ENCODE measurements around the gene ZNF469. TPM values are rescaled to one million over a fixed set of nuclear protein-coding genes. Genes with fewer than 3 reads are reported as not detected.

Gene ZNF469
- polyA plus RNA-seq, 4 donors = under 0.01 to 0.64 (median 0.30) TPM; not detected in 1

GRCh38 chr16:88430185-88430523 is 47.4 kb downstream of the ZNF469 start:
- no peaks in the 10 kb centered on the region for H3K4me1 ChIP-seq (ENCODE audit: control insufficient read depth in 3 of 3, insufficient read depth in 2 of 3, low read depth in 1 of 3, low read length in 2 of 3)
- H3K36me3 ChIP-seq (ENCODE audit: control insufficient read depth in 3 of 3, insufficient read depth in 2 of 3, low read depth in 1 of 3, low read length in 3 of 3) = no peaks in the 10 kb centered on the region
- peak overlapping the region in 2 of 3 donors; percentile 44 to 57 for H3K4me3 ChIP-seq (ENCODE audit: low read depth in 1 of 3, low read length in 3 of 3)
- H3K27ac ChIP-seq (ENCODE audit: low read depth in 1 of 3, low read length in 2 of 3) = no peak overlapping the region
- FAIRE-seq (no peak), DNase-seq (no peak)
- peaks cover 2 to 34% (median 5%) of the 10 kb centered on the region in 3 donors for H3K27me3 ChIP-seq (ENCODE audit: control insufficient read depth in 3 of 3, insufficient read depth in 3 of 3, low read length in 3 of 3)
- 3 to 15% (median 7%) methylated on average over 19 to 36 of the region's 36 CpGs for WGBS, 3 donors
- no peaks in the 10 kb centered on the region for H3K9me3 ChIP-seq (ENCODE audit: control insufficient read depth in 2 of 2, insufficient read depth in 1 of 2, low read depth in 1 of 2, low read length in 1 of 2)

GRCh38 chr16:88430524-88431446 is 48.0 kb downstream of the ZNF469 start:
- Histone ChIP-seq H3K27me3 (ENCODE audit: control insufficient read depth in 3 of 3, insufficient read depth in 3 of 3, low read length in 3 of 3) (peaks cover 2 to 34% (median 5%) of the 10 kb centered on the region in 3 donors), H3K4me1 (ENCODE audit: control insufficient read depth in 3 of 3, insufficient read depth in 2 of 3, low read depth in 1 of 3, low read length in 2 of 3) (no peaks in the 10 kb centered on the region), H3K9me3 (ENCODE audit: control insufficient read depth in 2 of 2, insufficient read depth in 1 of 2, low read depth in 1 of 2, low read length in 1 of 2) (no peaks in the 10 kb centered on the region), H3K27ac (ENCODE audit: low read depth in 1 of 3, low read length in 2 of 3) (peak overlapping the region in 1 of 3 donors; percentile 24), H3K36me3 (ENCODE audit: control insufficient read depth in 3 of 3, insufficient read depth in 2 of 3, low read depth in 1 of 3, low read length in 3 of 3) (no peaks in the 10 kb centered on the region), H3K4me3 (ENCODE audit: low read depth in 1 of 3, low read length in 3 of 3) (peak overlapping the region in 2 of 3 donors; percentile 44 to 57)
- FAIRE-seq (no peak), DNase-seq (peak in 1 of 2 donors; percentile 52)
- WGBS, 3 donors = 6 to 14% (median 8%) methylated on average over 56 to 80 of the region's 80 CpGs

- Histone ChIP-seq H3K9me3 (ENCODE audit: control insufficient read depth in 2 of 2, insufficient read depth in 1 of 2, low read depth in 1 of 2, low read length in 1 of 2) (no peaks in the 10 kb centered on the region), H3K4me3 (ENCODE audit: low read depth in 1 of 3, low read length in 3 of 3) (no peak overlapping the region), H3K4me1 (ENCODE audit: control insufficient read depth in 3 of 3, insufficient read depth in 2 of 3, low read depth in 1 of 3, low read length in 2 of 3) (no peaks in the 10 kb centered on the region), H3K36me3 (ENCODE audit: control insufficient read depth in 3 of 3, insufficient read depth in 2 of 3, low read depth in 1 of 3, low read length in 3 of 3) (no peaks in the 10 kb centered on the region), H3K27ac (ENCODE audit: low read depth in 1 of 3, low read length in 2 of 3) (no peak overlapping the region), H3K27me3 (ENCODE audit: control insufficient read depth in 3 of 3, insufficient read depth in 3 of 3, low read length in 3 of 3) (peaks cover 2 to 35% (median 5%) of the 10 kb centered on the region in 3 donors)
- WGBS, 3 donors = 83 to 92% (median 86%) methylated on average over 22 of the region's 22 CpGs
- DNase-seq (no peak), FAIRE-seq (no peak)
These were observed 48.9 kb downstream of the ZNF469 start for GRCh38 chr16:88431651-88432050.

- H3K27me3 ChIP-seq (ENCODE audit: control insufficient read depth in 3 of 3, insufficient read depth in 3 of 3, low read length in 3 of 3) = peaks cover 2 to 35% (median 5%) of the 10 kb centered on the region in 3 donors
- 82 to 91% (median 84%) methylated on average over 20 to 22 of the region's 22 CpGs for WGBS, 3 donors
These were observed 49.4 kb downstream of the ZNF469 start for GRCh38 chr16:88432174-88432573.

More at GRCh38 chr16:88432174-88432573, 49.4 kb downstream of the ZNF469 start:
- no peaks in the 10 kb centered on the region for H3K4me1 ChIP-seq (ENCODE audit: control insufficient read depth in 3 of 3, insufficient read depth in 2 of 3, low read depth in 1 of 3, low read length in 2 of 3)
- FAIRE-seq (no peak), DNase-seq (no peak)
- H3K4me3 ChIP-seq (ENCODE audit: low read depth in 1 of 3, low read length in 3 of 3) = no peak overlapping the region
- H3K9me3 ChIP-seq (ENCODE audit: control insufficient read depth in 2 of 2, insufficient read depth in 1 of 2, low read depth in 1 of 2, low read length in 1 of 2) = no peaks in the 10 kb centered on the region
- H3K36me3 ChIP-seq (ENCODE audit: control insufficient read depth in 3 of 3, insufficient read depth in 2 of 3, low read depth in 1 of 3, low read length in 3 of 3) = no peaks in the 10 kb centered on the region
- no peak overlapping the region for H3K27ac ChIP-seq (ENCODE audit: low read depth in 1 of 3, low read length in 2 of 3)

Other genes starting within 250 kb of the ZNF469 start
- gene ZFPM1, start 70.3 kb downstream of the ZNF469 start, polyA plus RNA-seq = 10 to 100 TPM in 2 of 4 donors, 1 to 10 TPM in 2; 8.1 to 26.6 (median 12.0) TPM
- gene ZC3H18, start 187.4 kb downstream of the ZNF469 start, polyA plus RNA-seq = 10 to 100 TPM; 19.7 to 31.9 (median 28.2) TPM